RKO (cell line): ENCODE measurements around the gene MTCL3.

Experiments used
- DNase-seq: peaks from one replicate; pipeline ENCODE4 v3.0.0-alpha.2; 2016; ENCODE audit warnings: low spot score

Gene MTCL3

GRCh38 chr6:127468936-127469335 lies 50.2 kb downstream of the MTCL3 start:
- no peak for DNase-seq

DNA sequence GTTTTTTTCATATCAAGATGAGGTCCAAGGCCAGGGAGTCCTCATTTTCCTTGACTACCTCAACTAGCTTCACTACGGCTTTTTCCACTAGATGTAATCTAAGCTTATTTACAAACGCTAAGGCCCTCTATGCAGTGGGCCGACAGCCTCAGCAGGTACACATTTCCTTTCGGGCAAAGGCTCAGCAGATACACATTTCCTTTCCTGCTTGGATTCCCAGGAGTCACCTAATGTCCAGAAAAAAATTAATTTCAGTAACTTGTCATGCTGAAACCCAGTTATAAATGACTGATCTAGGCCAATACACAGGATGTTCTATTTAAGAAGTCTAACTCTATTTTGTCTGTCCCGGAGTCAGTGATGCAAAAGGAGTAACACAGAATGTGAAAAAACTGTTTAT lies 52.7 kb downstream of the MTCL3 start:
- DNase-seq: no peak

DNA sequence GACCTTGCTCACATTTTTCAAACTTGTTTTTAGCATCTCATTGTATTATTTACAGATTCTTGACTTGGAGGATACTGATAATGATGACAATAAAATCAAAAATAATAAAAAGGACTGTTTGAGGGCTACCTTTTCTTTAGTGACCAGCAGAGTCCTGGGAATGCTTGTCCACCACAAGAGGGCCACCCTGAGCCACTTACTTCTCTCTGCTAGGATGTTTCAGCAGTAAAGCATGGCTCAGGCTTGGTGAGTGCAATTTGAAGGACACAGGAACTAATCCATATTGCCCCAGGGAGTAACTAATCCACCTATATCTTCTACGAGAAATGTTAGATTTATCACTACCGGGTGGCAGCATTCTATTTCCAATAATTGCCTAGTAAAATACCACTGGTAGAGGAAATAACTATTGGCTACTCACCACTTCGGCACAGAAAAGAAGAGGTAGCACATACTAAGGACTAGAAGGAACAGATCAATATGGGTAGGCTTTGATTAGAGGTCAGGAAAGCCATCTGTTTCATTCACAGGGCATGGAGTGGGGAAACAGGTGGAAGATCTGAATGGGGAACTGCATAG lies 54.2 kb downstream of the MTCL3 start:
- peak; percentile 75 for DNase-seq

DNA sequence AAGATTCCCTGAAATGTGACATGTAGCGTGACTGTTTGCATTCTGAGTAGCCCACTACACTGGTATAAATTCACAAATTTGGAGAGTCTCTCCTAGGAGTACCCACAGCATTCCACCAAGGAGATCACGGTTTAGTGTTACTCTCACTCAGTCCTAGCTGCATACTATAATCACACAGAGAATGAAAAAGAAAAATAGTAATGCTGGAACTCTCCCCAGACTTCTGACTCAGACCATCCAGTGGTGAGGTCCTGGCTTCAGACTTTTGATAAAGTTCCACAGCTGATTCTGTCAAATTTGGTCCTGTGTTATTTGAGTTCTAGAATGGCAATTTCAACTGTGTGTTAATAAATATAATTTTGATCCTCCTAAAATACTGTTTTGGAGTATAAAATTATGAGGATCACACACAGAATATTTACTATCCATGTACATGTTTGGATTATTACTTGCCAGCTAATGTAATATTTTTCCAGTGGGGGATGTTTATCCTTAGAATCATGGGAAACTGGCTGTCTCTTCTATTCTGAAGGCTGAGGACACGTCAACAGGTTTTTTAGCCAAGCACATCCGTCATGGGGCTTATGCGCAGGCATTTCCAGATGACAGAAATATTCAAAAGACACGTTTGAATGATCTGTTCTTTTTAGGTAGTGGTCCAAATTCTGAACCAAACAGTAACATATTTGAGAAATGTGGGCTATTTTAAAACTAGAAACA lies 54.8 kb downstream of the MTCL3 start:
- no peak for DNase-seq

DNA sequence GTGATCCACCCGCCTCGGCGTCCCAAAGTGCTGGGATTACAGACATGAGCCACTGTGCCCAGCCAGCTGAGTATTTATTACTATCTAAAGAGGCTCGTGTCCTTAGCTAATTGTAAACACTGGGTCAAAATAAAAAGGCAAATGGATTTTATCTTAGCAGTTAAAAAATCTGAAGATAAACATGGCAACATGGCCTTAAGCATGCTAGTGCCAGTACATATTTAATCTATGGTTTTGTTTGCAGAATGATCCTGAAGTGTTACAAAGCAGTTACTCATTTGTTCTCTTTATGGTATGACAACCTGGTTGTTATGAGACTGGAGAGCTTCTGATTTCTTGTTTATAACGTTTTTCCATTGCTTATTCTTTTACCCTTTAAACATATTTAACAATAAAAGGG lies 56.1 kb downstream of the MTCL3 start:
- no peak for DNase-seq

- DNase-seq: peak; percentile 49
These were observed 56.8 kb downstream of the MTCL3 start for GRCh38 chr6:127462376-127462775.

GRCh38 chr6:127460465-127460864 lies 58.7 kb downstream of the MTCL3 start:
- no peak for DNase-seq

DNA sequence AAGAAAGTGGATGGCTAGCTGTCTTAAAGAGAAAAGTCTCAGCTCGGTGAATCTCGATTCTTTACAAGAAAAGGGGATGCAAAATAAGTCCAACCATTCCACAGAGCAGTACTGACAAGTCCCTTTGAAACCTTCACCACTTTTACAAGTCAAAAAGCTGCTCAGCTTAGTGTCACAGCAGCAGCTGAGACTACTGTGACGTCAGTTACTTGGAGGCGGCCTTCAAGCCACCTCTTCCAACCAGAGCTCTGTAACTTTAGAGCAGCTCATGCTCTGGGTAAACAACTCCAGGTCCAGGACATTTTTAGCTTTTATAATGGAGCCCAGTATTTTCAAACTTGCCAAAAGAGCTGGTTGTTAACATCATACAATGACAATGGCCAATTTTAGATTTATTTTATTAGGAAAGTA lies 59.9 kb downstream of the MTCL3 start, which contains the start of gene KIAA0408:
Gene KIAA0408 (minus strand): TSS at position 159 of the 411 bp plus-strand sequence. CDS start 5,408 bp downstream, outside the sequence.
- DNase-seq: no peak

DNA sequence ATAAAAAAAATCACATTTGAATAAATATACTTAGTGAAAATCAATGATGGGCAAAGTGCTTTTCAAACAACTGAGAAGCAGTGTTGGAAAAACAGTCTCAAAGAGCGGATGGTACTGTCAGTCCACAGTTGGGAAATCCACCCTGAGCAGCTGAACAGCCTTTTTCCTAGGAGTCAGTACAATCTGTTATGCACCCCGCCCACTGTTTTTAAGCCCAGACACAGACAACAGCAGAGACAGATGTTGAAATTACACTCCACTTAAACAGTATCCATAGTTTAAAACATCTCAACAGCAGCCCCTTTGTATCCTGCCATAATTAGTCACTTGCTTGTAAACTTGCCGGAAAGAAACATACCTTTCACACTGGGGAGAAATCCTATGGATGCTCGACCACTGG lies 60.3 kb downstream of the MTCL3 start:
- DNase-seq: no peak

DNA sequence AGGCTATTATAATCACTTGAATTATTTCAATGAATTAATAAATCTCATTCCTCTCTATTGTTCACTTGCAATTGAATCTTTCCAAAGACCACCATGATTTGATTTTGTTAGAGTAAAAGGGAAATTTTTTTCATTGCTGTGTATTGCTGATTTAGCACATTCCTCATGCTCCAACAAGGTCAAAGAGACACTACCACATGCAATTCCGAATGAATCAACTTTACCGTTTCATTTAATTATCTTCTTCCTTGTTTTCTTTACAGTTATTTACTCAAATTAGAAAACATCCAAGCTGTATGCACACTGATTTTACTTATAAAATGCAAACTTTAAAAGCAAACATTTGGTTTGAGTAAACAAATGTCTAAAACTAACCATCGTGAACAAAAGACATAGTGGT lies 60.9 kb downstream of the MTCL3 start:
- DNase-seq: no peak

DNA sequence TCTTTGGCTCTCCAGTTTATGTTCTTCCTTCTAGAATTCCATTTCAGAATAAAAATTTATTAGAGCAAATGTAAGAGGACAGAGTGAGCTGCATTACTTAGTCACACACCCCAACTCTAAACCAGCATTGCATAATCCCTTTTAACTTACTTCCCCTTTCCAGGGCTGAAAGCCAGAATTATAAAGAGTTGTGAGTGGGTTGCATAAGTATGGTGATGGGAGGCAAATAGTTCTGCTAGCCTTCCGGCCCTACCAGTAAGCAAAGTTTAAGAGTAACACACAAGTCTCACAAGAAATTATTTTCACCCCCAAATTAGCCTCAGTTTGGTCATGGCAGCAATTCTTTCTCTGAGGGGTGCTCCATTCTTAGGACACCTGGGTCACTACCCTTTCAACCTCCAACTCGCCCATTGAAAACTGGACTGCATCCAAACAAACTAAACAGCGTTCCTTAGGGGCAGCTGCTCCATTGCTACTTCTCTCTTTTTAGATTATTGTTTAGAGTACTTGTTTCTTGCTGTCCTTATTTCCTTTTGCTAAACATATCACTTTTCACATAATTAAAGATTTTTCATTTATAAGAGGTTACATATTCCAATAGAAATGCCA lies 61.6 kb downstream of the MTCL3 start:
- DNase-seq: no peak

DNA sequence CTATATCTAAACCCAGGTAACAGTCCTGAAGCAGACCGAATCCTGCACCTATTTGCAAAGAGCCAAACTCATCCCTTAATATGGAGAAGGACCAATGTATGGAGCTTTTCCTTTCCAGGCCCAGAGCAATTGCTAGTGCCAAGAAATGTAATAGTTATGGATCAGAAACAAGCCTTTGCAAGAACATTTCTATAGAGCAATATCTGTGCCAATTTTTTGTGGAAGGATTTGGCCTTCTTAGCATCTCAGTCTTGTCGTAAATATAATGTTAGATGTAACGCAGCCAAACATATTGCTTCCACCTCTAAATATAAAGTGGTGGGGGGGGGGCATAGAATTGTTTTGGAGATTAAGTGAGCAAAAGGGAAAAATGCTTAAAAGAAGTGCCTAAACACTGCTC lies 62.7 kb downstream of the MTCL3 start:
- no peak for DNase-seq

- no peak for DNase-seq
These were observed 65.1 kb downstream of the MTCL3 start for GRCh38 chr6:127453845-127454619.

DNA sequence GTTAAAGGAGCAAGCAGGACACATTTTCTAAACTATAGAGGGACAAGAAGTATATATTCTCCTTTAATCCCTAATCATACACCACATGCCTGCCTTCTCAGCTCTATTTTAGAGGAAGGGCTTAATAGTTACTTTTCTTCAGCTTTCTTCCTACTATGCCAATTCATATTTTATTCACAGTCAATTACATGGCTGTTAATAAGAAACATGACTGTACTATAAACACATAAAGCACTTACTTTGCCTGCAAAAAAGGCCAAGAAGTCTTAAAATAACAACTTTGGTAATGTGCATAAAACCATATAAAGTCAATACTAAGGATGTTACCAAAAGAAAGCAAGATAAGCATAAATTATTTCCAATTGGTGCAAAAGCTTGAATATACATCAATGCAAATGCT lies 66.3 kb downstream of the MTCL3 start:
- DNase-seq: no peak

DNA sequence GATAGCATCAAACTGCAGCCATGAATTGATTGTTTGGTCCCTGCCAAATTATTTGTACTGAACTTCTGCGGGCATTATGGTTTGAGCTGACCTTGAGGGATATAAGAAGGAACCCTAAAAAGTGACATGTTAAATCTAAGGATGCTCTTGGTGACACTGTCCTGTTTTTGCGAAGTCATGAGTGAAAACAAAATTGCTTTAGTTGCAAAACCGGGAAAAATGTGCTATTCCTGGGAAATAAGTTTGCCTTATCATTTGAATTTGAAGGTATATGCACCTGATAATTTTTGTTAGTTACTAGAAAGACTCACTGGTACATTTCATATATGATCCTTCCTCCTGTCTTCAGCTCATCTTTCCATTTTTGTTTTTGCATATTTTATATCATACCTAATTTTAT lies 67.7 kb downstream of the MTCL3 start:
- DNase-seq: no peak

DNA sequence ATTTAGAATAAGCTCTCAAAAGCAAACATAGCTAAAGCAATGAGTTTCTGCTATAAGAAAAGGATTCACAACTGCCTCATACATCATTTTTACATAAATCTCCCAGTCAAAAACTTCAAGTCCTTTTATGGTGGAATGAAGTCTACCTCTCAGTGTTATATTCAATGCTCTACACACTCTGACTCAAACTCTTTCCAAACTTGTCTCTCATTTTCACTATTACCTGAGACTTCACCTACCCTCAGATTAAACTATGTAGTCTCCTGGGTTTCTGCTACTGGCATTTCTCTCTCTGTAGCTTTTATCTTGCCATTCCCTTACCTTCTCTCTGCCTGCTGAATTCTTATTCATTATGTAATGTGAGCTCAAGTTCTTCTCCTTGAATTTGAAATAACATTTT lies 71.4 kb downstream of the MTCL3 start:
- DNase-seq: no peak

DNA sequence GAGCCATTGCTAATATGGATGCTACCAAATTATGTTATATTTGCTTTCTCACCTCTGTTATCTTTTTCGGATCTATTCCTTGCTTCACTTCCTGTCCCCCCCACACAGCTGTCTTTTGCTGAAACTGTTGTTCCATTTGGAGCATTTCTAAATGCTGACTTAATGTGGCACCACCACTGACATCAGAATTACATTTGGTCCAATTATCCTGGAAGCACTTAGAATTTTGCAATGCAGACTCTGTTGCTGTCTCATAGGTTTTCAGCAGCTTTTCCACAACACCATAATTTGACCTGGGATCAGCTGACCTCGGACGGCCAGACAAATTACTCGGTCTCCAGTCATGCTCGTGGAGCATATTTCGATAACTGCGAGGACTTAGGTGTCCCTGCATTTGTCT lies 72.8 kb downstream of the MTCL3 start:
- DNase-seq: no peak

DNA sequence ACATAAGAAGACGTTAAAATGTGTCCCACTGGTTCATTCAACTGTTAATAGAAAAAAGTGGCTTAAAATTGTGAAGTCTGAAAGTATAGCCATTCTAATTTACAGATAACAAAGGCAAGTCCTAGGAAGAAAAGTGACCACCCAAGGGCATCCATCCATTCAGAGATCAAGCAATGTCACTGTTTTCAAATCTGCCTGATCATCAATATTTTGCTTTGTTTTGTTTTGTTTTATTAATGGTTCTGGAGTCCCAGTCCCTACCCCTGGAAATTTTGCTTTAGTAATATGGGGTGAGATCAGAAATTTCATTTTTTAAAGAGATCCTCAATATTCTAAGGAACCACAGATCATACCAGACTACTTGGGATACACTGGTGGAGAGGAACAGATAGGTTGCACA lies 77.3 kb downstream of the MTCL3 start:
- DNase-seq: no peak

DNA sequence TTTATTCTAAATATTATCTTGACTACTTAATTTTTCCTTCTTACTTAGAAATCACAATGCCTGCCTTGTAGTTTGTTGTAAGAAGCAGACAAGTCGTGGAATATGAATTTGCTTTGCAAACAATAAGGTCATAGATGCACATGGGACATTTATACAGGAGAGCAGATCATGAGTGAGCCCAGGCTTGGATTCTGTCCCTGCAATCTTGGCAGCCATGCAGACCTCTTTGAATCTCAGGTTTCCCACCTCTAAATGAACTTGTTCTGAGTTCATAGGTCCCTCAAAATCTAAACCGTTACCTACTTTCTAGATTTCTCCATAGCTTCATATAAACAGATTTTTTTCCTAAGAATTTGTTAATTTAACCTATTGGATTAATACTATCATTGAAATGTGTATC lies 79.4 kb downstream of the MTCL3 start:
- DNase-seq: no peak

- no peak for DNase-seq
These were observed 82.5 kb downstream of the MTCL3 start for GRCh38 chr6:127436578-127437110.

DNA sequence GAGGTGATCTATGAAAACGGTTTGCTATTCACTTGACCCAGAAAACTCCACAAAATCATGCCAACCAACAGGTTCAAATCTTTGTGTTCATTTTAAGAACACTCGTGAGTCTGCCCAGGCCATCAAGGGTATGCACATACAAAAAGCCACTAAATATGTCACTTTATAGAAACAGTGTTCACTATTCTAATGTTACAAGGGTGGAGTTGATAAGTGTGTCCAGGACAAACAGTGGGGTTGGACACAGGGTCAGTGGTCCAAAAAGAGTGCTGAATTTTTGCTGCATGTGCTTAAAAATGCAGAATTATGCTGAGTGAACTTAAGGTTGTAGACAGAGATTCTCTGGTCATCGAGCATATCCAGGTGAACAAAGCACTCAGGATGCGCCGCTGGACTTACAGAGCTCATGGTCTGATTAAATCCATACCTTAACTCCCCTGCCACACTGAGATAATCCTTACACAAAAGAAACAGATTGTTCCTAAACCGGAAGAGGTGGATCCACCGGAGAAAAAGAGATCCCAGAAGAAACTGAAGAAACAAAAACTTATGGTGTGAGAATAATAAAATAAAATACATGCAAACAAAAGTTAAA lies 83.4 kb downstream of the MTCL3 start:
- no peak for DNase-seq

DNA sequence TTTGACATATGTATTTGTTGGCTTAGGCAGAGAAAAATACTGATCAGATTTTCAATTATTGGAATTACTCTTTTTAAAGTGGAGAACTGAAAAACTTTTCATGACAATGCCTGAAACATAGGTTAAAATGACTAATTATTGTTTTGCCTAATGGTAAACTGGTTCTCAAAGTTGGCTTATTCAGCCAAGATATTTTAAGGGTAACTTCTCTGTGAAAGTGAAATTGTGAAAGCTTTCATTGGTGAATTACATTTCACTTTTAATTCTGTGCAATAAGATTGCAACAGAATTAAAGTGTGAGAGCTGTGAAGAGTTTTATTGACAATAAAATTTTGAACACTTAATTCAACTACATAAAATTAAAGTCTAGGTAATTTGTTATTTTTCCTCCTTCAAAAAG lies 84.5 kb downstream of the MTCL3 start:
- DNase-seq: no peak
